HUDEP-2 (cell line): ENCODE results near the gene JHY.

ENCODE experiments used
- DNase-seq, 76 experiments: peaks; one replicate each; lab custom pipeline; 2025; ENCODE audit not compliant: unreplicated experiment in 76 of 76; lab: John Stamatoyannopoulos, UW

The JHY gene

DNA sequence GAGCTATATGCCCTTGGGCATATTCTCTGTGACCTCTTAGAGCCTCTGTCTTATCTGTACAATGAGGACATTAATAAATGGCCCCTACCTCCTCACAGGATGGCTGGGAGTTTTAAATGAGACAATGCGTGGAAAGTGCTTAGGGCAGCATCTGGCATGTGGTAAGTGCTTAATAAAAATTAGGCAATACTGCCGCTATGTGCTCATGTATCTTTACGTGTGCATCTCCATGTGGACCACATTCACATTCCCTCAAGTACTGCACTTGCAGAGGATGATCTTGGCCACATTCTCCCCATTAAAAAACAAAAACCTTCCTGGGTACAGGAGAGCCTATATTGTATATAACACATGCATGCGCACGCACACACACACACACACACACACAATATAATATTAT, 118.2 kb downstream of the JHY start:
- DNase-seq = no peak

DNA sequence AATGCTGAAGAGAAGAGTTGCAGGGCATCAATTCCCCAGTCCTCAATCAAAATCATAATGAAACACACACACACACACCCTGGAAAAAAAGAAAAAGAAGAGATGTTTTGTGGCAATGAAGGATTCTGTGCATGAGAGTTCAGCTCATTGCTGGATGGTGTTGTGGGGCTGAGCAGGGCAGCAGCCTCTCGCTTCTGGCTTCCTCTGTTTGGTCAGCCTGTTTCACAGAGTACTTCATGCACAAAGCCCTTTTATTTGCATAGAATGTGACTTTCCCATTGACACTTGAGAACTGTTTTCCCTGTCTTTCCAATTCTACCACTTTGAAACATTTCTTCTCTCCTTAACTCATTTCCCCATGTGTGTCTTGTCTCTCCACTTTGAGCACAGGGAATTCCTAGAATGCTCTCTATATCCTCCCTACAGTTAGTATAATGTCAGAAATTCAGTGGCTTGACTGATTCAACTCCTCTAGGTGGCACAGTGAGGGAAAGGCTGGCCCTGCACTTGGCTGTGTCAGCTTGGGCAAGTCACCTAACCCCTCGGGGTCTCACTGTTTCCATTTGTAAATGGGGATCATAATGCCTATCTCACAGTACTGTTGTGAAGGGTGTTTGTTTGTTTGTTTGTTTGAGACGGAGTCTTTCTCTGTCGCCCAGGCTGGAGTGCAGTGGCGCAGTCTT, 124.4 kb downstream of the JHY start:
- no peak for DNase-seq
